ENCODE measurements around the gene BANF2.
"Not testable (repeated sequence)": the region's sequence is repeated elsewhere in the genome, so short reads cannot be mapped to it uniquely, and the experiment has no call there.

BANF2 gene

GRCh38 chr20:17683218-17684076 lies 16.3 kb upstream of the BANF2 start:
- DNase-seq (ENCODE audit: low read depth) = no peak

DNA sequence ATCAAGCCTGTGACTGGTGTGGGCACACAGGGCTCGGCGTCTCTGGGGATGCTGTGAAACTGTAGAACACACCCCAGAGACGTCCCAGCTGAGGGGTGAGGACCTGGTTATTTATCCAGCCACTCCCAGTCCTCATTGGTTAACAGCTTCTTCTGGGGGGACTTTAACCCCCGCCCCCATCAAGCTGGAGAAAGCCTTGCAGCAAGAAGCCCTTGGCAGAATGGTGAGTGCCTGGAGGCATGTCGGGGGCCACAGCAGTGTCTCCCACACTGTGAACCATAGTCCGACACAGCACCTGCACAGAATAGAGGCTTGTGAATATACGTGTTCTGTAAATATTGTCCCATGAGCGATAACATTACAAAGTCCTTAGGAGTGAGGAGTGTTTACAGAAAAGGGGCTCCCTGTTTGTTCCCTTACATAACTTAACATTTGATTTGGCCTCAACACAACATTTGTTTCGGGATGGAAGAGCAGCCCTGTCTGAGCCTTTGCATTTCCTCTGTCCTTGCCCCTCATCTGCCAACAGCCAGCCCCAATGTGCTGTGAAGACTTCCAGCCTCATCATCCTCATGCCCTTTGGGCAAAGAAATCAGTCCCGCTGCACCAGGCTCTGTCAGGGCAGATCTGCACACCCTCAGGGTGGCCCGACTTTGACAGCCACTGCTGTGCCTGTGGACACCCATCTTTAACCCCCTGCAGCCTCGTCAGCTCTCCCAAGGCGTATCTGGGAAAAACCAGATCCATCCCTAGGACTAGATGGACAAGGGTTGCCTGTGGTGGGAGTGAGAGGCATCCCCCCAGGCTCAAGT lies 15.5 kb upstream of the BANF2 start:
- no peak for DNase-seq (ENCODE audit: low read depth)

DNA sequence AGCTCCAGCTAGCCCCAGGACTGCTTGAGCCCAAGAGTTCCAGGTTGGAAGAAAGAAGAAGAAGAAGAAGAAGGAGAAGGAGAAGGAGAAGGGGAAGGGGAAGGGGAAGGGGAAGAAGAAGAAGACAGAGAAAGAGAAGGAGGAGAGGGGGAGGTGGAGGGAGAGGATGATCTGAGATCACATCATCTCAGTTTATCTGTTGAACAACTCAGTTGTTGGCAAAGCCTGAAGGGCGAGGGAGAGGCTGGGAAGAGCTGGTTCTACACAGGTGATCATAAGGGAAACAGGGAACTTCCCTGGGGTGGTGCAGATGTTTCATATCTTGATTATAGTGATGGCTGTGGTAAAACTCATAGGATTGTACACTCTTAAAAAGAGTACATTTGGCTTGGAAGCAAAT lies 14.6 kb upstream of the BANF2 start:
- no peak for DNase-seq (ENCODE audit: low read depth)

DNA sequence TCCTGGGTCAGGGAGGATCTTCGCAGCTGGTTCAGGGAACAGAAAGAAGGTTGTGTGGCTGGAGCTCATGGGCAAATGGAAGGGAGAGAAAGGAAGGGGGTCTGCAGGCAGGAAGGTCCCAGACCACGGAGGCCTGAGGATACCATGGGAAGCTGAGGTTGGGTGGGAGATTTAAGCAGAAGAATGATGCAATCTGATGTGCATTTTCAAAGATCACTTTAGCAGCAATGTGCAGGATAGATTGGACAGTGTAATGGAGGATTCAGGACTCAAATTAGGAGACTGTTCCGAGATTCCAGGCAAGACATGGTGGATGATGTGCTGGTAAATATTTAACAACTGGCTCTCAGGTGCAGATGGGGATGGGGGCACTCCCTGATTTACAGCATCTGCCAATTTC lies 12.0 kb upstream of the BANF2 start:
- no peak for DNase-seq (ENCODE audit: low read depth)

GRCh38 chr20:17688965-17689364 lies 10.8 kb upstream of the BANF2 start:
- DNase-seq (ENCODE audit: low read depth) = no peak

- DNase-seq (ENCODE audit: low read depth) = no peak
Measured at GRCh38 chr20:17690144-17690543, 9.6 kb upstream of the BANF2 start.

DNA sequence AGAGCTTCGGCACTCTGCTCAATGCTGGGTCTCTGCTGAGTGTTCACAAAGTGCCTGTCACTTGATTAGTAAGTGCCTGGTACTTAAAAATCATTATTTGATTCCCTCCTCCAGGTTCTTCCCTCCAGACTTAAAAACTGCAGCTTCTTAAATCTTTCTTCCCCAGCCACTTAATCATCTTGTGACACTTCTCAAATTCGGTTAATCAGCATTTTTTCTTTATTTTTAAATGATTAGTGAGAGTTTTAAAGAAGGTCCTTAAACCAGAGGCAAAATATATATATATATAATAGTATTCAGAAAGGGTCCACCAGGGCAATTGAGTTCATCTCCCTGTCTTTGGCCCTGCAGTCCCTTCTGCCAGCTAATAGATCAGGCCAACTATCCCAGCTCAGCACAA lies 8.0 kb upstream of the BANF2 start:
- no peak for DNase-seq (ENCODE audit: low read depth)

GRCh38 chr20:17693444-17694001 lies 6.2 kb upstream of the BANF2 start:
- no peak for DNase-seq (ENCODE audit: low read depth)

DNA sequence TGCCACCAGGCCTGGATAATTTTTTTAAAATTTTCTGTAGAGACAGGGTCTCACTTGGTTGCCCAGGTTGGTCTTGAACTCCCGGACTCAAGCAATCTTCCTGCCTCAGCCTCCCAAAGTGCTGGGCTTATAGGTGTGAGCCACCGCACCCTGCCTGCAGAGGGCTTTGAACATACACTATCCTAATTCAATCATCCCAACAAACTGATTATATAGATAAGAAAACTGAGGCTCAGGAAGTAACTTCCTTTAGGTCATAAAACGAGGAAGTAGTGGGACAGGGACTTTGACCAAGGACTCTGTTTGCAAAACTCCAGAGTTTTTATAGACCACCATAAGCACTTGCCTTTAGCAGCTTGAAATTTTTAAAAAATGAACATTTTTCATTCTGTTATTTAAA lies 5.0 kb upstream of the BANF2 start:
- DNase-seq (ENCODE audit: low read depth) = no peak

DNA sequence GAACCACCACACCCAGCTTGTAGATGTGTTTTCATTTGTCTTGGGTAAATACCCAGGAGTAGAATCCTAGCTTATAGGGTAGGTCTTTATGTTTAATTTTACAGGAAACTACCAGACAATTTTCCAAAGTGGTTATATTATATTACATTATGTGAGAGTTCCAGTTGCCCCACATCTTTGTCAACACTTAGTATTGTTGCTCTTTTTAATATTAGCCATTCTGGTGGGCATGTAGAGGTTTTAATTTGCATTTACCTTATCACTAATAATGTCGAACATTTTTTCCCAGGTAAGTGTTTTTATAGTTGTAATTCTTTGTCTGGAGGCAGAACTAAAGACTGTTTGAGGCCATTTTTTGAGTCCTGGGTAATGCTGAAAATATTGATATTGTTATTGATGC lies 3.5 kb upstream of the BANF2 start:
- DNase-seq (ENCODE audit: low read depth) = no peak

DNA sequence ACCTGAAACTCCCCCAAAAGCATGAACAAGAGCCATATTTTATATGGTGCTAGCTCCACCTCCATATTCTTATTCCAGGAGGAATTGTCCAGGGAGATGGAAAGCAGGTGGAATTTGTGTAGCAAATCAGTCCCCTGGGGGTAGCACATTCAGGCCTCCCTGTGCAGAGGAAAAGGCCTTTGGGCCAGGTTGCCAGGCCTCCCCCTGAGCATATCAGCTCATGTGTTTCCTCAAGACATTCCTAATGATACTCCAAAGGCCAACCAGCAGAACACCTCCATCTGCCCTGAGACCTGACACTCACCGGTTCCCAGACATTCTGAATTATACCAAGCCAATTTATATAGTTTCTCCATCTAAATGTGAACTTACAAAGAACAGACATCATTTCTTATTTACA lies 2.6 kb upstream of the BANF2 start:
- DNase-seq (ENCODE audit: low read depth) = no peak

GRCh38 chr20:17698384-17698783 lies 1.4 kb upstream of the BANF2 start:
- DNase-seq (ENCODE audit: low read depth) = no peak

DNA sequence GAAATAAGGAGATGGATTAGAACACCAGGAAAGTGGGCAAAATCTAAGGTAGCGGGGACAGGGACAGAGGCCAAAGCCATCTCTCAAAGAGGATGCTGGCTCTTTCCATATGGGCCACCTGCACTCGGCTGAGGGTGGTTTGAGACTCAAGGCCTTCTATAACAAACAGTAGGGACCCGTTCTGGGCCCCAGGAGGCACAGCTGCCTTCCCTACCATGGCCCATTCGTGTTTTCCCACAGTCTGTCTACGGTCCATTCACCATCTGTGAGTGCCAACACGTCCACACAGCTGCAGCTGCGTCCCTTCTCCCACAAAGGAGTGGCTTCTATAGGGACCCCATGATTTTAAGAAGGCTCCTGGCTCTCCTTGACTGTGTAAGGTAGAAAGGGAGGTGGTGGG lies 871 bp downstream of the BANF2 start:
- DNase-seq (ENCODE audit: low read depth) = no peak

GRCh38 chr20:17701826-17702225 lies 2.1 kb downstream of the BANF2 start:
- DNase-seq (ENCODE audit: low read depth) = no peak

- no peak for DNase-seq (ENCODE audit: low read depth)
Measured at GRCh38 chr20:17704589-17705317, 5.0 kb downstream of the BANF2 start.

DNA sequence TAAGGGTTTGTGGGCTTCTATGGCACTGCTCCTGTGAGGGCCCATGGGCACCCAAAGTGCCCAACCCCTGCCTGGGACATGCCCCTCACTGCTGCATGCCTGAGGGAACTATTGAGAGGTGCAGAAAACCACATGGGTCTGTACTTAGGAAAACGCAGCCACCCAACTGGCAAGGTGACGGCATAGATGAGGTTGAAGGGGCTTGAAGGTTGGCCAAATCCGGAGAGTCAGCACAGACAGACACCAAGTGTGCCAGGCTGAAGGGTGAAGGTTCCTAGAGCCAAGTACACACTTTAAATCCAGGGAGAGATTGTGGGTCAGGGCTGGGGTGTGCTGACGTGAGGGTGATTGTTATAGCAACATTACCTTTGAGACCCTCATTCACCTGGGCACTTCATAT lies 6.2 kb downstream of the BANF2 start:
- DNase-seq (ENCODE audit: low read depth) = no peak

- DNase-seq (ENCODE audit: low read depth) = no peak
Measured at GRCh38 chr20:17706632-17707031, 6.9 kb downstream of the BANF2 start.

- not testable (repeated sequence) for DNase-seq (ENCODE audit: low read depth)
Measured at GRCh38 chr20:17707951-17708350, 8.2 kb downstream of the BANF2 start.

DNA sequence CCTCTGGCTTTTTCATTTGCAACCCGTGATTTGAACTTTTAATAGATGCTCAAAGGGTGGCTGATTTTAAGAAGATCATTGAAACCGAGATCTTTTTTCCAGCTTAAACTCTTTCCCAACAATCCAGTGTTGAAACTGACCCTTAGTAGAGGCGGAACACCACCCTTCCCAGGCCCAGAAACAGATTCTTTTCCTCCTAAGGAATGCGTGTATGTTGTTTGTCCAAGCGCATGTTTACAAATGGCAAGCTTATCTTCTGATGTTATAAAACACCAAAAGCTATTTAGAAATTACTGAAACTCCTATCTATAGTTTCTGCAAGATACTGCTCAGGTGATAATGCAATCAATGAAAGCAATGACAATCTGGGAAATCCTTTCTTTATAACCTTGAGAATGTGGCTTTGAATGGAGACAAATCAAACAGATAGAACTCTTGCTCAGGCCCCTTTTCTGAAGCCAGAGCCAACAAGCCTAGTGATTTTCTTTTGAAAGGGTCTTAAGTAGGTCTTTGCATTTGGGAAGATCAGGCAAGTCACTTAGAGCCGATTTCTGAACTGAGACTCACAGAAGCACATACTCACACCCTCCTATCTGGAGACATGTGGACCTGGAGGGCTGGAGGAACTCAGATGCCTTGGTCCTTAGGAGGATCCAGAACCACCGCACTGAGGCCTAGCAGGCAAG lies 9.1 kb downstream of the BANF2 start:
- no peak for DNase-seq (ENCODE audit: low read depth)

DNA sequence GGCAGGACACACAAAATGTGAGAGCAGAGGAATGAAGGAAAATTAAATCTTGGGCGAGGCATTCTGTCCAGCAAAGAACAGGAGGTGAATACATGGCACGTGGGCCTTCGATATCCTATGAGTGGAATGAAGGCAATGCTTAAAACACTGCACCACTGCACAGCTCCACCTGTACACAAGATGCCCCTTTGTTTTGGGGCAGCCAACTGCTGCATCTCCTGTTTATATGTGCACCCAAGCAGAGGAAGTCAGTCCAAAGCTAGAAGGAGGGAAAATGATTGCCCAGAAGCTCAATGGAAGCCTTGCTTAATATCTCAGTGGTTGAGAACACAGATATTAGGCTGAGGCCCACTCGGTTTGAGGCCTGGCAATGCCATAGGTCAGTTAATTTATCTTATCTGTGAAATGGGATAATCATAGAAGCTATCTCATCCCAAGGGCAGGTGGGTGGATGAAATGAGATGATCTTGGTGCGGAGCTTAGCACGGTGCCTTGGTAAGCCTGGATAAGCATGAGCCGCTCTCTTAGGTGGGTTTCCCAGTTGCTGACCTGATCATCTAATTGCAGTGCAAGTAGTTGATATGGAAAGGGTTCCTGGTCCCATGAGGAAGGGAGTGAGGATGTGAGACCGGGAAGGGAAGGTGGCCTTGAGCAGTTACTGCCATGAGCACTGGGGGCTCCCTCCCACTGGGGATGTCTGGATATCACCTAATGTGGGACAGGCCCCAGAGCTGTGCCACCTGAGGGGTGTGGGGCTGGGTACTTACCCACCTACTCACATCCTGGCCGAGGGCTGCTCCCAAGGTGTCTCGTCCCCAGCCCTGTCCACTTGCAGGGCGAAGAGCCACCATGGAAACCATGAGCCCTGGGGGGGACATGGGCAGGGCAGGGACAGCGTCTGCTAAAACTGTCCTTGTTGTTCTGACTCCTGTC lies 9.9 kb downstream of the BANF2 start:
- no peak for DNase-seq (ENCODE audit: low read depth)

Measured in stimulated activated CD8-positive, alpha-beta memory T cell treated with anti-CD3 and anti-CD28 coated beads, Interleukin-15, amount 100 ng/mL, for 1 hour (primary cell).